Measurements from ENCODE around the gene FRMPD1.
A peak's percentile ranks its signal among the peaks of the same experiment; 100 is the strongest.
"Not testable (repeated sequence)": the region's sequence is repeated elsewhere in the genome, so short reads cannot be mapped to it uniquely, and the experiment has no call there.

Gene FRMPD1, protein sequence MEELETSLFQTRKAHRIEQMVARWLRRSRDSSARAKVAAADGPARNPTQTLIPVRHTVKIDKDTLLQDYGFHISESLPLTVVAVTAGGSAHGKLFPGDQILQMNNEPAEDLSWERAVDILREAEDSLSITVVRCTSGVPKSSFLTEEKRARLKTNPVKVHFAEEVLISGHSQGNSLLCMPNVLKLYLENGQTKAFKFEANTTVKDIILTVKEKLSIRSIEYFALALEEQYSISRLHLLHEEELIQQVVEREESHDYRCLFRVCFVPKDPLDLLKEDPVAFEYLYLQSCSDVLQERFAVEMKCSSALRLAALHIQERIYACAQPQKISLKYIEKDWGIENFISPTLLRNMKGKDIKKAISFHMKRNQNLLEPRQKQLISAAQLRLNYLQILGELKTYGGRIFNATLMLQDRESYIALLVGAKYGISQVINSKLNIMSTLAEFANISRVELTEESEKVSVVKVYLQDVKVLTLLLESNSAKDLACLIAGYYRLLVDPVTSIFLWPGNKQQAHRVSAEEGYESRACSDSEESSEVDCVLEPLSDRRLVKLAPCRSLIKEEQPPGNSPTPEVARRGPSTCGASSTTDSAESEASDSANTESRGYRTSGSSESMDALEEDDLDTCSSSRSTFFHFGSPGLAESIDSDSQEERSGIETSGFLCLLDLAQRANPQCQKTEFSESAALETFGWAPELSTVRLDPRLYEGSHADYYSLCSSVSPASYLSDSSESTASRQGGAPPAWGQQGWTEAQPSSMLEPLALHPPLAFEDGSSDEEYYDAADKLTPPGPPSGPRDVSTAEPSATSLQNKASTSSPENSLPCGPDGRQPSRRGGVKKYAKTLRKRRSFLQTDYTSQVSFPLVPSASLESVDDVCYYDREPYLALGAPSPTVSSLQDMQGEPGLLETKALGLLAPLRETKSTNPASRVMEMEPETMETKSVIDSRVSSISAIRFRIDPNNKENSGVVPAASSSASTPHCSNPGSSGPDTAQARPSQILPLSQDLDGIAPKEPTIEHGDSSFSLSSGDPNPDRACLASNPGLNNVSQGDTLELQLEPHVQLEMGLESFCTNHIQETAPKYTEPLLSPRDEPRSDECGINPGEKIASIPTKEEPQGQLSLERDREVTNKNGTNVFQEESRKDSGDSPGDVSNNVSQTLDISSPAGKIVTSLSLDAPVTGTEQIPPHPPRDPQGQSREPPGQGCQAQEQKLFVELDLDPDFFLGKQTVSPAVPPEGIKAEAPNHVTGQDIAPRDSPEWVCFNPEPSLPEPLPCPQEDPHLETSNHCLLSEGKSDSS (N-terminal part only)

DNA sequence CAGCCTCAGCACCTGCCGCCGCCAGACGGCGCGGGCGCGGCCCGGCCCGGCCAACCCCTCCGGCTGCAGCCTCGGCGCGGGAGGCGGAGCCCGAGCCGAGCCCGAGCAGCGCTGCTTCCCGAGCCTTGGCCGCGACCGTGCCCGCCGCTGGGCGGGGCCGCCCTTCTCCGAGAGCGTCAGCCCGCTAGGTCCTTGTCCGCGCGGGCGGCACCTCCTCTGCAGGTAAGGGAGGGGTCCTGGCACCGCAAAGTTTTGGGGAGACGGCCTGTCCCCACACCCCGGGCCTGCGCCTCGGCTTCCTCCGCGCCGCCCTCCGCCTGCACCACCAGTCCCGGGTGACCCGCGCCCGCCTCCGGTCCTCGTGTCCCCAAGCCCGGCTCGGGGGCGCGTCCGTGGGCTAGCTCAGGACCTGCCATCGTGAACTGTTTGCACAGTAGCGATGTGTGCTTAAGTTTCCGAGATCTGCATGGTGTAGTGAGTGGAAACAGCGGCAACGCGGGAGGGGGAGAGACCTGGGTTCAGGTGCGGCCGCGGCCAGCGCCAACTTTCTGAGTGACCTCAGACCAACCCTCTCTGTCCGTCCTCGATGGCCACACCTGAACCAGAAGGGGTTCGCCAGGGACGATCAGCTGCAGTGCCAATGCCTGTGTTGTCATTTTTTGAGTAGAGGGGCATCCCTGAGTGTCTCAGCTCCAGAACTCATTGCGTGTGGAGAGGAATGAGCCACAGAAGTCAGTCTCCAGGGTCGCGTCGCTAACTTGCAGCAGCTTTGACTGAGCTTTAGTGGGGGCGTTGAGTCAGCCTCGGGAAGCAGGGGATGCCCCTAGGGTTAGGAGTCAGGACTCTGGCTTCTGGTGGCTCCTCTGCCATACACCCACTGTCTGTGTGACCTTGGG lies at the start of gene FRMPD1:
TSS of gene FRMPD1 (plus strand) at position 82 of the 896 bp plus-strand sequence. CDS start 41,688 bp downstream, outside the sequence.
- DNase-seq (ENCODE audit: low spot score), result peak; percentile 93

DNA sequence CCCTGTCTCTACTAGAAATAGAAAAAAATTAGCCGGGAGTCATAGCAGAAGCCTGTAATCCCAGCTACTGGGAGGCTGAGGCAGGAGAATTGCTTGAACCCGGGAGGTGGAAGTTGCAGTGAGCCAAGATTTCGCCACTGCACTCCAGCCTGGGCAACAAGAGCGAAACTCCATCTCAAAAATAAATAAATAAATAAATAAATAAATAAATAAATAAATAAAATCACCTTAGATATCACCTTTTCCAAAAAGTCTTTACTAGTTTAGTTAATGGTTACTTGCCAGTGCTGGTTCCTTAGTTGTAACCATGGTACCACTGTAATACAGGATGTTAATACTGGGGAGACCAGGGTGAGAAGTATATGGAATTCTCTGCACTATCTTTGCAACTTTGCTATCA lies 48.7 kb upstream of the FRMPD1 start:
- DNase-seq (ENCODE audit: low spot score), result not testable (repeated sequence)

DNA sequence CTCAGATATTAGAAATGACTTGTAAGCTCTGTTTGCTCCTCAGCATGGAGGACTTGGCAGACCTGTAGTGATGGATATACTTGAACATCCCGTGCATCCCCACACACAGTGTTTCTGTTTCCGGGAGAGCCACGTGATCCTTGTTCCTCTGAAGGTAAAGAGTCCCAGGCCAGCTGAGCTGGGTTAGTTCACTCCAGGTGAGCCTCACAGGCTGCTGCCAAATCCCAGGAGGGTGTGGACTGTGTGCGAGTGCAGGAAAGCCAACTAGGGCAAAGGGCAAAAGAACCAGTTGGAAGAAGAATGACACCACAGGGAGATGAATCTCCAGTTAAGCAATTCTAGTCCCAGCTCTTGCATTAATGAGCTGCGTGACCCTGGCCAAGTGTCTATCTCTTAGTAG lies 47.9 kb upstream of the FRMPD1 start:
- no peak for DNase-seq (ENCODE audit: low spot score)

DNA sequence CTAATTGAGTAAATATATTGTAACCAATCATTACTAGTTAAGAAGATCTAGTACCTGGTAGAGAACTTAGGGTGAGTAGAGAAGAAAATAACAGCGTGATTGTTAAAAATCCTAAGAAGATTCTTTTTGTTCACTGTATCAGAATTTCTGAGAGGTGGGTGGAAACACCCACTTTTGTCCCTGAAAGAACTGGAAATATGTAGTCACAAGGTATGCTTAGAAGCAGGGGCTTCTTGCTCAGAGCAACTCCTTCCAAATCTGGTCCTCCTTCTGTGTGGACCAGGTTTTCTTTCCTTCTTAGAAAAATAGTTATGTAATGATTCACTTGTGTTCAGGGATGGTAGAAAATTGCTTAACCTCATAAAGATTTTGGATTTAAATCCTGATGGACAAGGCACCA lies 46.5 kb upstream of the FRMPD1 start:
- no peak for DNase-seq (ENCODE audit: low spot score)

DNA sequence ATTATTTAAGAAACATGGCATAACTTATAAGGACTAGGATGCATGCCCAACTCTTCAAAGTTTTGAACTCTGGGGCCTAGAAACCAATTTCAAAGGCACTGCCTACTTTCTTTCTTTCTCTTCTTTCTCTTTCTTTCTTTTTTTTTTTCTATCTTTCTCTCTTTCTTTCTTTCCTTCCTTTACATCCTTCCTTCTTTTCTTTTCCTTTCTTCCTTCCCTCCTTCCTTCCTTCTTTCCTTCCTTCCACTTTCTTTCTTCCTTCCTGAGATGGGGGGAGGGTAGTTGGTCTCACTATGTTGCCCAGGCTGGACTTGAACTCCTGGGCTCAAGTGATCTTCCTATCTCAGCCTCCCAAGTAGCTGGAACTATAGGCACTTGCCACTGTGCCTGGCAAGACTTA lies 42.5 kb upstream of the FRMPD1 start:
- DNase-seq (ENCODE audit: low spot score), result no peak

DNA sequence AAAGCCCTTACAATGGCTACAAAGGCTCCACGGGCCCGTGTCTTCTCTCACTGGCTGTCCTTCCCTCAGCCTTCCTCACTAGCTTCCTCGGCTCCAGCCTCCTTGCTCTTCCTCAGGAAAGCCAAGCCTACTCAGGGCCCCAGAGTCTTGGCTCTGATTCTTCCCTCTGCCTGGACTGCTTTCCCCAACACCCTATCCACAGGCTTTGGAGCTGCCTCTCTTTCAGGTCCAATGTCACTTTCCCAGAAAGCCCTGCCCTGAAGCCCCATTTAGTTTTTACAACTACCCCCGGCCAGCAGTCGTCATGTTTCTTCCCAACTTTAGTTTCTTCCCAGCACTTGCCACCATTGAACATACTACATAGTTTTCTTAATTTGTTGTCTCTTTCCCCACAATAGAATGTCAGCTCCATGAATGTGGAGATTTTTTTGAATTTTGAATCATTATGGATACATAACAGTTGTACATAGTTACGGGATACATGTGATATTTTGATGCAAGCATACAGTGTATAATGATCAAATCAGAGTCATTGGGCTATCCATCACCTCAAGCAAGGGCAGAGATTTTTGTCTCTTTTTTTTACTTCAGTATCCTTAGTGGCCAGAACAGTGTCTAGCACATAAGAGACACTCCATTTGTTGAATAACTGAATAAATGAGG lies 40.9 kb upstream of the FRMPD1 start:
- no peak for DNase-seq (ENCODE audit: low spot score)

DNA sequence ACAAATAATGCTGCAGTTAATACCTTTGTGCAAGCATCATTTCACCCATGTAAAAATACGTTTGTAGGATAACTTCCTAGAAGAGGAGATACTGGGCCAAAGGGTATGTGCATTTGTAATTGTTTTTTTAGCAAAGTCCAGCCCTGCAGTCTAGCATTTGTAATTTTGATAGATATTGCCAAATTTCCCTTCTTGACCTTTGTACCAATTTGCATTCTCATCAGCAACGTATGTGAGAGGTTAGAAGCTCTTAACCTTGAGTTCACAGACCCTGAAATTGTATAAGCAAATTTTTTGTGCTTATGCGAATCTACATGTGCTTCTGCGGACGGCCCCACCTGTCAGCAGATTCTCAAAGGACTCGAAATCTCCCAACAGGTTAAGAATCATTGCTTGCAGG lies 39.7 kb upstream of the FRMPD1 start:
- no peak for DNase-seq (ENCODE audit: low spot score)

DNA sequence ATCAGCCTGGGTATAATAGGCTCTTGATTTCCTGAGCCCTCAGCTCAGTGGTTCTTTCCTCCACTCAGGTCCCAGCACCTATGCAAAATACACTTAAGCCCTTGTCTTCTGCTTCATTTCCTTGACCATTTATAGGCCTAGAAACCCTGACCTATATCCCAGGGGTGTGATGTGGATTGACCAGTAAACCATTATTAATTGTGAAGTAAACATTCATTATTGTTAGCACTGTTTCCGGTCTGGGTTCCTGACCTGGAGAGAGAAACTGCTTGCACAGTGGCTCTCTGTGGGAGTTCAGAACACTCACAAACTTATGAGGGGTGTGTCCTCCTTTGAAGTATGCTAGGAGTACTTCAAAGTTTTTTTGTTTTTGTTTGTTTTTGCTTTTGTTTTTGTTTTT lies 38.8 kb upstream of the FRMPD1 start:
- no peak for DNase-seq (ENCODE audit: low spot score)

DNA sequence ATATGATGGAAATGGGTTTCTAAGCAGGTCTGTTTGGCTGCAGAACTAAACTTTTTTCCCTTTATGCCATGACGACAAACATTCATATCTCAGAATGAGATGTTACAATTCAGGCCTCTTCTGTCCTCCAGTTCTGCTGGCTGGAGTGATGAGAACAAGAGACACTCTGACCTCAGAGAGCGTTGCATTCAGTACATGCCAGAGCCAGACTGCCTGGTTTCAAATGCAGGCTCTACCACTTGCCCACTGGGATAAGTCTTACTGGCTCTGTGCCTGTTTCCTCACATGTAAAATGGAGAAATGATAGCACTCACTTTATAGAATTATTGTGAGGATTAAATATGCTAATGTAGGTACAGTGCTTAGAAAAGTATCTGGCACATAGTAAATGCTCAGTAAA lies 33.6 kb upstream of the FRMPD1 start:
- no peak for DNase-seq (ENCODE audit: low spot score)

DNA sequence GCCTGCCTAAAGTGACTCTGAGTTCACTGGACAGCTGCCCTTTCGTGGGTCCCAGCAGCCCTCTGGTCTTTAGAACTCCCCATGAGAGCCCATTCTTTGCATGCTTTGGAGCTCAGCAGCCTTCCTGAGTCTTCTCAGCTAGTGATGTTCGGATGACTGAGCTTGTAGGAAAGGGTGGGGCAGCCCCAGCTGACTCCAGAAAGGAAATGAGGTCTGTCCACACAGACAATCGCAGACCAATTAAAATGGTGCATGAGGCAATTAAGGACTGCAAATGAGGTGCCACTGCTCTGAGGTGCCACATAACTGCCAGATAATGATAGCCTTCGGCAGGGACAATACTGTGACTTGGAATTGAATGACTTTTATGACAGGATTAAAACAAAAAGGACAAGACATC lies 32.9 kb upstream of the FRMPD1 start:
- DNase-seq (ENCODE audit: low spot score), result peak; percentile 21

DNA sequence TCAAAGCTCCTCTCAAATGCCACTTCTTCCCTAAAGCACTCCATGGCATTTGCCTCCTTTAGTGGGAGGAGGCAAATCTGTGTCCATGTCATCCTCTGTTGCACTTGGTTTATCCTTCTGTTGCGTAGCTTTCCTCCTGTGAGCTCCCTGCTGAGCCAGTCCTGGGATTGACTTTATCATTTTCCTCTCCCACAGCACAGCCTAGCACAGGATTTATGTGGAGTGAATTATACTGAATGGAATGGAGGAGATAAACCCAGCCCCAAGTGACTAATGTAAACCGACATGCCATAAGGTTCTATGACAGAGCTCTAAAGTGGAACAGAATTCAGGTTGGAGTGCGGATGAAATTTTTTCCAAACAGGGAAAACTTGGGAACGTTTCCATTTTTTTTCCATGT lies 31.9 kb upstream of the FRMPD1 start:
- DNase-seq (ENCODE audit: low spot score), result no peak

DNA sequence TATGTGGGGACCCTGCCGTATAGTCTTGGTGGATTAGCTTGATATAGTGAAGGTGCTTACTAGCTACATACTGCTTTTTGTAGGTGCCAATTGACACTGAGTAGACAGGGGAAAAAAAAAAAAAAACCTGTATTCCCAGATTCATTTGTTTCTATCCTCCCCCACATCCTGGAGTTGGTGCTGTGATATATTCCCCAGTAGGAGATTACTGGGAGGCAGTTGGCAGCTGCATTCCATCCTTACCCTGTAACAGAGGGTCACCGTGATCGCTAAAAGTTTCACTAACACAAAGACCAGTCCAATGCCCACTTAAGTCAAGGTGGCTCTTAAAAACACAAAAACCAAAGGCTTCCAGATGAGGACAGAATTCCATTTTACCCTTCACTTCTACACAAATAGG lies 30.9 kb upstream of the FRMPD1 start:
- no peak for DNase-seq (ENCODE audit: low spot score)

DNA sequence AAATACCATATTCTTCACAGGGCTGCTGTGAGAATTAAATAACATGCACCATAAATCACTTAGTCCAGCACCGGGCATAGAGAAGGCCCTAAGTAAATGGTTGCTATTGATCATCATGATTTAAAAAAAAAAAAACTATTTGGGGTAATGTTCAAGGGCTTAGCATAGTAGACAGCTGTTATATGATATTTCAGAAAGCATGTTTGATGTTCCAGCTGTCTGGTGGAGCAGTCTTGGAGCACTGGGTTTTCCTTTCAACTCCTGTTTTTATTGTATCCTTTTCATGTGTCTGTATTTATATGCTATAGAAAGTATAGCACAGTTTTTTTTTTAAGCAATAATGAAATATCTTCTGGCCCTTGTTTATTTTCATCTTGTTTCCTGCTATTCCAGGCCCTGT lies 30.4 kb upstream of the FRMPD1 start:
- DNase-seq (ENCODE audit: low spot score), result no peak

DNA sequence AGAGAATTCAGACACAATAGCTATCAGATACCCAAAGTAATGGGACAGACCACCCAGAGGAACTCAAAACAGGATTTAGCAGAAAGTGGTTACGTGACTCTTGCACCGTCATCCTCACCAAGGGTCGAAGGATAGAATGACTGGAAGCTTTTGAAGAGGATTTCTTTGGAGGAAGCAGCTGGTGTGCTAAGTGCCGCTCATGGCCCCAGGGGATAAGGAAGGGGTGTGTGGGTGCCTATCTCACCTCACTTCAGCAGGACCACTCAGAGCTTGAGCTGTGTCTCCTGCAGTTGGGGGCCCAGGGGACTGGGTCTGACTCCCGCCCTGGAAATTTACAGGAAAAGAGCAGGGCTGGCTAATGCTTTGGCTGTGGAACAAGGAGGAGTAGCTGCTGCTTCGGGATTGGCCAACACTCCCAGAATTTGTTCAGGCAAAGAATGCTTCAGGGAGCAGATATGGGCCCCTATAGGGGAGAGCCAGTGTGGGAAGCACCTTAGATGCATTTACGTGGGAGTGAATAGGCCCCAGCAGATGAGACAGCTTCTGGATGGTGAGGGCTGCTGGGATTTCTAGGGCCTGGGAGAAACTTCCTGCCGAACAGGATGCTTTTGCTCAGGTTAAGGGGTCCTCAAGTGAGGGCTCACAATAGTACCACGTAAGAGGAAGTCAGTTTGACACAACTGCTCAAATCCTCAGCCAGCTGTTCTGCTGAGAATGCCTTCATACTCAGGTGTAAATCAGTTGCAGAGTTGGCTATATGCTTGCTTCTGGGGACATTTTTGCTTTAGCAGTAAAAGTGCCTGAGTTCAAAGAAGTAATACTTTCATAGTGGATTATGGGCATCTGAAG lies 29.3 kb upstream of the FRMPD1 start:
- no peak for DNase-seq (ENCODE audit: low spot score)

DNA sequence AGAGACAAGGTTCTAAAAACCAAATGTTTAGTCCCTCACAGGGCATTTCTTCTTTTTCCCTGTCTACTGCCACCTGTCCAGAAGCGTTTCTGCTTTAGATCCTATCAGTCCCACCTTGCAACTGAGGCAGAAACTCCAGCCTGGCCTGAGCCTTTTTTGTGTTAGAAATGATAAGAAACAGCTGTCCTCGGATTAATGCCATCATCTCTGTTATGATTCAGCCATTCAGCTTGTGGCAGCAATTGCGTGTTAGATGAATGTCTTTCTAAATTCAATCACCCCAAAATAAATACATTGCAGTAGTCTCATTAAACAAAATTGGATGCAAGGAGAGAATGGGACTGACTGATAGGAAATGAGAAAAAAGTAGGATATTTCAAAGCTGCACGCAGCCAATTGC lies 28.3 kb upstream of the FRMPD1 start:
- DNase-seq (ENCODE audit: low spot score), result no peak

DNA sequence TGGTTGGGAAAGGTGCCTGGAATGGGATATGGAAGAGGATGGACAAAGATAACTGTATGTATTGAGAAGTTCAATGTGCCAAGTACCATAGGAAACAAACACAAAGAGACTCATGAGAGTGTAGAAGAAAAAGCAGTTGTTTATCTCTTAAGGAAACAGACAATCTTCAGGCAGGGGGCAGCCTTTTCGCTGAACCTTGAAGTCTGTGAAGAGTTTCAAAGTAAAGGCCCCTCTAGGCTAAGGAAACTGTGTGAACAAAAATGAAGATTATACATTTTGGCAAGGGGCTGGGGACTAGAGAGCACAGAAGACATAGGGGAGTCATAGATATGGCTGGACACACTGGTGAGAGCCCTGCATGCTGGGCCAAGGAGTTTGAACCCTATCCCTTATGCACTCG lies 27.5 kb upstream of the FRMPD1 start:
- no peak for DNase-seq (ENCODE audit: low spot score)

DNA sequence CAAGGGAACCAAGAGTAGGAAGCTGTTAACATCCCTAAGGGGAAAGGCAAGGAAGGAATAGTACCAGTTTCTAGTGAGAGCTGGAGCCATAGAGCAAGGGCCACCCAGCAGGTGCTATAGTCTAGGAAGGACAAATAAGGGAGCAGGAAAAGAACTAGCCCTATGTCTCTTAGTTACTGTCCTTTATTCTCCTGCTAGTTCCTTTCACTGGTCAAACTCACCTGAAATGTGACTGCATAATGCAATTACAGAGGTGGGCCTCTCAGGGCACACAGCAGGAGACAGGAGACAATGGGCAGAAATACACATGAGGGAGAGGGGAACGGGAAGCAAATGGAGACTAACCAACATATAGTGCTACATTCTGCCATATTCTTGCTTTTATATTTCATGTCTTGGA lies 26.7 kb upstream of the FRMPD1 start:
- no peak for DNase-seq (ENCODE audit: low spot score)

DNA sequence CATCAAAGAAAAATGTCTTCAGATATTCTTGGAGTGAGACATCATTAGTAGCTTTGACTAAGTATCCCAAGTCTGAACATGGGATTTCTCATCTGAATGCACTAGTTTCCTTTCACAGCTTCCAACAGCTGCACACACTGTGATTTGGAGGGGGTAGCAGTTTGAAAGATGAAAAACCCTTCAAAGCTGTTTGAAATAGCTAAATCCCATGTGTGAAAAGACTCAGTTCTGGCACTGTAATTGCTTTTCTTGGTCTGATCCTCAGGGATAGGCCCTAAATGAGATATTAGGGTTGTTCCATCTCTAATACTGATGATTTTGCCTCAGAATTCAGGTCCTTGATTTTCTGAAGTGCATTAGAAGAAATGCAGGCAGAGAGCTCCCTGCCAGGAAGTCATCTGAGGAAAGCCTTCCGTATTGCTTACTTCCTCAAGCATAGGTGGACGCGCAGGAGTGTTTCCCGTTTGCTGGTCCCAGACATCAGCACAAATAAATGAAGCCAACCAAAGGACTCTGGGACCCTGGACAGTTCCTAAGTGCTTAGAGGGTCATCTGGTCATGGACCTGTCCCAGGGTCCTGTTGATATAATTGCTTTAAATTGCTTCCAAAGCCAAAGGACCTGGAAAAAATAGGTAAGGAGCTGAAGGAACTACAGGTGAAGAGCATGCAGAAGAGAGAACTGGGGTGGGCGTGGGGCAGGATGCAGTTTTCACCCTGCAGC lies 25.6 kb upstream of the FRMPD1 start:
- no peak for DNase-seq (ENCODE audit: low spot score)

DNA sequence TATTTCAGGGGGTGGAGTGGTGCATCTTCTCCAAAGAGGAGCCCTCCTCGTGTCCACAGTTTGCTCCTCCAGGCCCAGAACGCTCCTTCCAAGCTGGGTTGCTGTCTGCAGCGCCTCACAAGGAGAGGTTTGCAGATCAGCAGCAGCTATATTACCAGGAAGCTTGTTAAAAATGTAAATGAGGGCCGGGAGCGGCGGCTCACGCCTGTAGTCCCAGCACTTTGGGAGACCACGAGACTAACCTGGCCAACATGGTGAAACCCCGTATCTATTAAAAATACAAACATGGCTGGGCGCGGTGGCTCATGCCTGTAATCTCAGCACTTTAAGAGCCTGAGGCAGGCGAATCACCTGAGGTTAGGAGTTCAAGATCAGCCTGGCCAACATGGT lies 25.0 kb upstream of the FRMPD1 start:
- no peak for DNase-seq (ENCODE audit: low spot score)

All from iPS-NIHi11 (cell line).